MCF 10A (cell line): ENCODE data around the gene LSMEM2. TPM values are rescaled to one million over a fixed set of nuclear protein-coding genes. Genes with fewer than 3 reads are reported as not detected.

ENCODE experiments used
- BruUV-seq: library from RNA; stranded (reverse); fragments of 400-500 nt; replicated peaks from 2 replicates; lab custom pipeline; 2021; lab: Mats Ljungman, UMichigan
- CTCF ChIA-PET: fragments of 300-600 bp; sonication (Branson Sonifier 250); formaldehyde crosslinking; extraction: SDS; loops from one replicate; lab custom pipeline; 2021; ENCODE audit warnings: antibody characterized with exemption, inconsistent platforms; lab: Yijun Ruan, JAX
- POLR2A ChIA-PET: fragments of 300-600, 350-650 bp; sonication (Branson Sonifier 250); formaldehyde crosslinking; extraction: SDS; loops from one replicate; lab custom pipeline; 2020; ENCODE audit warnings: antibody characterized with exemption, inconsistent platforms; lab: Yijun Ruan, JAX
- DNase-seq: peaks from one replicate; pipeline ENCODE4 v3.0.0-alpha.2; 2018; ENCODE audit not compliant: unreplicated experiment
- H3K27ac Mint-ChIP-seq: one replicate; pipeline ENCODE4 v1.8.0; 2022; ENCODE audit warnings: mild to moderate bottlenecking, low read depth, mixed read lengths; ENCODE audit not compliant: unreplicated experiment
- H3K27me3 Mint-ChIP-seq: one replicate; pipeline ENCODE4 v1.8.0; 2022; ENCODE audit warnings: mixed read lengths; ENCODE audit not compliant: insufficient read depth, unreplicated experiment
- H3K36me3 Mint-ChIP-seq: one replicate; pipeline ENCODE4 v1.8.0; 2022; ENCODE audit warnings: mild to moderate bottlenecking, moderate library complexity, mixed read lengths; ENCODE audit not compliant: insufficient read depth, unreplicated experiment
- H3K4me1 Mint-ChIP-seq: one replicate; pipeline ENCODE4 v1.8.0; 2022; ENCODE audit warnings: mixed read lengths; ENCODE audit not compliant: insufficient read depth, unreplicated experiment
- H3K4me3 Mint-ChIP-seq: one replicate; pipeline ENCODE4 v1.8.0; 2022; ENCODE audit warnings: mild to moderate bottlenecking, moderate library complexity, mixed read lengths; ENCODE audit not compliant: unreplicated experiment
- H3K9me3 Mint-ChIP-seq: one replicate; pipeline ENCODE4 v1.8.0; 2022; ENCODE audit warnings: mixed read lengths; ENCODE audit not compliant: unreplicated experiment
- intact Hi-C: fragments of 100-400 bp; cut with micrococcal nuclease; formaldehyde crosslinking; loops from 2 replicates; pipeline ENCODE4 v1.14.1; 2022
- total RNA-seq: library from RNA; stranded (reverse); gene quantifications from 2 replicates; pipeline ENCODE4 v1.2.3, GENCODE V29; 2022
- TF ChIP-seq, protein P1 (sequence below): fragments of 200-600 bp; IDR thresholded peaks from one replicate; pipeline ENCODE4 v1.8.0; 2022; ENCODE audit warnings: antibody characterized with exemption, mild to moderate bottlenecking; ENCODE audit not compliant: unreplicated experiment

LSMEM2 gene
- total RNA-seq, 1 experiment from 2014 or later = not detected

DNA sequence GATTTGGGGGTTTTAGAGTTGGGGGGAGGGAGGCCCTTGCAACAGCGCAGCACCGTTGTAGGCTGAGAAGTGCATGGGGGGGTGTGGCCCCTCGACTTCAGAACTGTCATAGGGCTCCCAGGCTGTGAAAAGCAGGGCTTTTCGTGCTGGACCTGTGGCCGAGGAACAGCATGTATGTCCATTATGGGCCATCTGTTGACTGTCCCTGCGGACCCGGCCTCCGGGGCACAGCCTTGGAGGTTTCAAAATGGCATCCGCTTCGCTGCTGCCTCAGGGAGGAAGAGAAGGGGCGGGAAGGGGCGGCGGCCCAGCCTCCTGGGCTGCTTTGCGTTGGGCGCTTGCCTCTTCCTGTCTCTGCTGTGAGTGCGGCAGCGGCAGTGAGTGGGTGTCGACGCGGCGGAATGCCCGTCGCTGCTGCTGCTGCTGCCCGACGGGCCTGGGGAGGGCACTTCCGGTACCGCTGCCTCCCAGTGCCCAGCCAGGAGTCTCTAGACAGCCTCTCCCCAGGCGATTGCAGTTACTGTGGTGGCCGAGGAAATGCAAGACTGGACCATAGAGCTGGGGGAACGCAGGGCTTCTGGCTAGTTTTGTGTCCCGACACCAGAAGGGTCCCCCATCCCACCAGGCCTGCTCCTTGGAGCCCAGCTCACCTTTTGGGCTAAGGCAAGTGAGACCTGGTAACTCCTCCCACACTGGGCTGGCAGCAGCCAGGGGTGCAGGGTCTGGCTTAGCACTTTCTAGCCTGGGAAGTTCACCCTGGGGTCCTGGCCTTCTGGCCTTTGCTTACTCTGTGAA, 40.9 kb upstream of the LSMEM2 start:
- Mint-ChIP-seq H3K36me3 (peaks cover 14% of the 10 kb centered on the region), H3K27me3 (no peaks in the 10 kb centered on the region), H3K4me1 (peaks cover 49% of the 10 kb centered on the region), H3K9me3 (no peaks in the 10 kb centered on the region), H3K27ac (peak overlapping the region; percentile 83), H3K4me3 (peak overlapping the region; percentile 98)
- POLR2A ChIA-PET = interaction anchor here (0.6 to 4.8 kb wide), 10 partner anchors 10 to 1737 kb away, joined by 3 to 102 read pairs (median 4); partner anchors contain the start of genes ABHD14A, HYAL3, NAA80 and TUSC2
- CTCF ChIA-PET = interaction anchor here (0.6 to 4.3 kb wide), 7 partner anchors 9 to 86 kb away, joined by 3 to 36 read pairs (median 3); no protein-coding TSS in a partner anchor
- TF ChIP-seq, protein P1, sequence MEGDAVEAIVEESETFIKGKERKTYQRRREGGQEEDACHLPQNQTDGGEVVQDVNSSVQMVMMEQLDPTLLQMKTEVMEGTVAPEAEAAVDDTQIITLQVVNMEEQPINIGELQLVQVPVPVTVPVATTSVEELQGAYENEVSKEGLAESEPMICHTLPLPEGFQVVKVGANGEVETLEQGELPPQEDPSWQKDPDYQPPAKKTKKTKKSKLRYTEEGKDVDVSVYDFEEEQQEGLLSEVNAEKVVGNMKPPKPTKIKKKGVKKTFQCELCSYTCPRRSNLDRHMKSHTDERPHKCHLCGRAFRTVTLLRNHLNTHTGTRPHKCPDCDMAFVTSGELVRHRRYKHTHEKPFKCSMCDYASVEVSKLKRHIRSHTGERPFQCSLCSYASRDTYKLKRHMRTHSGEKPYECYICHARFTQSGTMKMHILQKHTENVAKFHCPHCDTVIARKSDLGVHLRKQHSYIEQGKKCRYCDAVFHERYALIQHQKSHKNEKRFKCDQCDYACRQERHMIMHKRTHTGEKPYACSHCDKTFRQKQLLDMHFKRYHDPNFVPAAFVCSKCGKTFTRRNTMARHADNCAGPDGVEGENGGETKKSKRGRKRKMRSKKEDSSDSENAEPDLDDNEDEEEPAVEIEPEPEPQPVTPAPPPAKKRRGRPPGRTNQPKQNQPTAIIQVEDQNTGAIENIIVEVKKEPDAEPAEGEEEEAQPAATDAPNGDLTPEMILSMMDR = no peak
- DNase-seq = peak; percentile 88
- intact Hi-C loops = no loop called here
- BruUV-seq = no TSS peak

DNA sequence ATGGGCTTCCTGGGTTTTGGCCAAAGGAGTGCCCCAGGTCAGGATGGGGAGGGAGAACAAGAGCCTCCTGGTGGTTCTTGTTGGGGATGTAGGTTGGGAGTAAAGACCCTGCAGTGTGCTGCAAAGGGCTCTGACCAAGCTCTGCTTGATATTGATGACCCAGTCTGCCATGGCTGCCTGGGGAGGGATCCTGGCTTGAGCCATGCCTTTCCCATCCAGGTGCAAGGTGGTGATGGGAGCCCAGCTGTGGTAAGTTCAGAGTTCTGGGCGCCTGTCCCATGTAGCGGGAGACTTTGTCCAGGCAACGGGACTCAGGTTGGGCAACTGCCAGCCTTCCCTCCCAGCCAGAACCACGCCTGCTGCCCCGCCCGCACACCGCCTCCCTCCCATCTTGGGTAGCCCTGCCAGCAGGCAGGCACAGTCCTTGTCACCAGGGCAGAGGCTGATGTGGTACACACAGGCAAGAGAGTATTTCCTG, 40.3 kb upstream of the LSMEM2 start:
- intact Hi-C loops = no loop called here
- Mint-ChIP-seq H3K27ac (peak overlapping the region; percentile 83), H3K4me1 (peaks cover 43% of the 10 kb centered on the region), H3K36me3 (peaks cover 14% of the 10 kb centered on the region), H3K27me3 (no peaks in the 10 kb centered on the region), H3K4me3 (peak overlapping the region; percentile 98), H3K9me3 (no peaks in the 10 kb centered on the region)
- CTCF ChIA-PET = interaction anchor here (1.0 to 4.3 kb wide), 4 partner anchors 8 to 18 kb away, joined by 3 to 36 read pairs (median 18); no protein-coding TSS in a partner anchor
- no TSS peak for BruUV-seq
- POLR2A ChIA-PET = interaction anchor here (0.6 to 4.8 kb wide), 7 partner anchors 10 to 1736 kb away, joined by 3 to 102 read pairs (median 4); partner anchors contain the start of genes ABHD14A, HYAL3 and NAA80
- TF ChIP-seq, protein P1 = no peak
- peak; percentile 85 for DNase-seq

DNA sequence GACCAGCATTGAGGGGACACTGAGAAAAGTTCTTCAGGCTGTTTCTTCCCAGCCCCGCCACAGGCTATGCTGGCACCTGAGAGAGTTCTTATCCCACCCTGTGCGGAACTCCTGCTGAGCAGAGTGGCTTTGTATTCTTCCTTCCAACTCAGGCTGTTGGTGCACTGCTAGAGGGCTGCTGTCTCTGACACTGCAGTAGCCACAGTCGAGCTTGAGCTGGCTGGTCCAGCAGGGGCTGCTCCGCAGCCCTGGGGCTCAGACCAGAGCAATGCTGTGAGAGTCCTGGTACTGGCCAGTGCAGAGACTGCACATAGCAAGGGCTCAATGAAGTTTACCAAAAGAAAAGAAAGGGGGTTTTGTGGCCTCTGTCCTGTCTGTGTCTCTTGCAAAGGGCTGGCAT, 39.2 kb upstream of the LSMEM2 start:
- no peak for DNase-seq
- Mint-ChIP-seq H3K27me3 (no peaks in the 10 kb centered on the region), H3K27ac (peak overlapping the region; percentile 54), H3K9me3 (no peaks in the 10 kb centered on the region), H3K4me1 (peaks cover 40% of the 10 kb centered on the region), H3K36me3 (peaks cover 14% of the 10 kb centered on the region), H3K4me3 (no peak overlapping the region)
- BruUV-seq = no TSS peak
- TF ChIP-seq, protein P1 = no peak
- POLR2A ChIA-PET = interaction anchor here (0.6 to 0.7 kb wide), 2 partner anchors 9 to 12 kb away, joined by 3 to 4 read pairs; no protein-coding TSS in a partner anchor
- CTCF ChIA-PET = interaction anchor here (1.4 to 2.4 kb wide), 2 partner anchors 10 to 12 kb away, joined by 6 to 12 read pairs; no protein-coding TSS in a partner anchor
- intact Hi-C loops = no loop called here

DNA sequence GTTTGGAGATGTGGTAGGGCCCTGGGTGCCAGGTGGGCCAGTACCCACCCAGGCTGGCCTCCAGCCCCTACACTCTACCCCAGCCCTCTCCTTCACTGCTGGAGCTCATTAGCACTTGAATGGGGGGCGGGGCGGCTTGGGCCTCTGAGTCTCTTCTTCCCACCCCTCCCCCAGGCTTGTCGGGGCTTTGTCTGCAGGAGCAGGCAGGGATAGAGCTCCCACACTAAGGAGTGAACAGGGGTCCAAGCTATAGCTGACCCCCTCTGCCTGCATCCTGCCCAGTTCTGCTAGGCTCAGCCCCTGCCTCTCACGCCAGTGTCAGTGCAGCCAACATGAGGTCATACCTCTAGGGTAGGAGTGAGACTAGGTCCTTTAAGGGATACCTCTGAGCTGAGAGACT, 37.7 kb upstream of the LSMEM2 start:
- Mint-ChIP-seq H3K9me3 (no peaks in the 10 kb centered on the region), H3K4me3 (no peak overlapping the region), H3K36me3 (peaks cover 14% of the 10 kb centered on the region), H3K27ac (peak overlapping the region; percentile 46), H3K27me3 (no peaks in the 10 kb centered on the region), H3K4me1 (peaks cover 48% of the 10 kb centered on the region)
- ChIA-PET CTCF (interaction anchor here (0.5 to 2.4 kb wide), 6 partner anchors 10 to 401 kb away, joined by 3 to 12 read pairs (median 3); no protein-coding TSS in a partner anchor), POLR2A (interaction anchor here (1.1 kb wide), 1 partner anchor 87 kb away, joined by 4 read pairs; the partner anchor contains the start of gene TUSC2)
- no peak for DNase-seq
- TF ChIP-seq, protein P1 = no peak
- no TSS peak for BruUV-seq
- intact Hi-C loops = no loop called here
